ENCODE measurements around the gene SLC39A7. TPM values are rescaled to one million over a fixed set of nuclear protein-coding genes. Genes with fewer than 3 reads are reported as not detected.

SLC39A7 gene
- total RNA-seq, 1 experiment from 2014 or later: 119 TPM

GRCh38 chr6:33164176-33164575, 36.5 kb upstream of the SLC39A7 start:
- Histone ChIP-seq H3K9me3 (ENCODE audit: low read depth, low read length, poor library complexity, severe bottlenecking) (no peaks in the 10 kb centered on the region), H3K36me3 (ENCODE audit: insufficient read depth, low read length, poor library complexity, severe bottlenecking) (no peaks in the 10 kb centered on the region), H3K27me3 (replicated peaks; ENCODE audit: insufficient read depth, low read depth, low read length, poor library complexity) (no peaks in the 10 kb centered on the region), H3K4me3 (ENCODE audit: low read depth, low read length, poor library complexity, severe bottlenecking) (no peak overlapping the region), H3K27ac (ENCODE audit: low read depth, low read length, poor library complexity, severe bottlenecking) (no peak overlapping the region), H3K4me1 (ENCODE audit: insufficient read depth, low read length, poor library complexity, severe bottlenecking) (peaks cover 7% of the 10 kb centered on the region)
- POLR2A ChIA-PET (ENCODE audit: low non-redundant PET): no interaction called here
- intact Hi-C loops (cut with micrococcal nuclease; ENCODE audit: unreplicated experiment): no loop called here
- DNase-seq (ENCODE audit: low spot score): no peak
- no TSS peak for BruUV-seq (replicated peaks)
- CTCF ChIA-PET: no interaction called here
- TF ChIP-seq CTCF (conservative IDR thresholded peaks at IDR 0.05; ENCODE audit: low read depth, low read length): no peak
- no peak for TF ChIP-seq EZH2 (IDR thresholded peaks at IDR 0.05; ENCODE audit: borderline replicate concordance, low read depth, low read length, poor library complexity, severe bottlenecking)

DNA sequence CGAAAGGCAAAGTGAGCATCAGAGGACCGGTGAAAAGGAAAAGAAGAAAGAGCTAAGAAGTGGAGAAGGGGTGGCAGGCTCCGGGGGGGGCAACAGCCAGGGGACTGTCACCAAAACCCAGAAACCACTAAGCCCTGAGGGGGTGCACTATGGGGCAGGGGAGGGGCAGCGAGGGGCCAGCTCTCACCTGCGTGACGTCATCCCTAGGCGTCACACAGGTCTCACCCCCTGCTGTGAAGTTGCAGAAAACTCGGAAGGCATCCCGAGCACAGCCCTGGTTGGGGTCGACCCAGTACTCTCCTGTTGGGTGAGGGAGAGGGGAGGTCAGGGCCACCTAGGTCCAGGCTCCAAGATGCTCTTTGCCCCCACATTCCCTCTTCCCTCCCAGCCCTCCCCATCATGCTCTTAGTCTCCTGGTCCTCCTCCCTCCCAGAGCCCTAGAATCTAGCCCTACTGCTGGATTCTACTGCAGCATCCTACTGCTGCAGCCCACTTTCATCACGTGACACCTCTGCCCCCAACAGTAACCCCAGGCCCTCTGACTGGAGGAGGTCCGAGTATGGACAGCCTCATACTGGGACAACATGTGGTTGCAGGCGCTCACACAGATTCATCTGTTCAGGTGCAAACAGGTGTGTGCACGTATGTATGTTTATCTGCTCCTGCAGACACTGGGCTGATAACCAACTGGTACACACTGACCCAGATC, 35.8 kb upstream of the SLC39A7 start:
- H3K36me3 ChIP-seq (ENCODE audit: insufficient read depth, low read length, poor library complexity, severe bottlenecking): no peaks in the 10 kb centered on the region
- no peak for TF ChIP-seq EZH2 (IDR thresholded peaks at IDR 0.05; ENCODE audit: borderline replicate concordance, low read depth, low read length, poor library complexity, severe bottlenecking)
- no peak for TF ChIP-seq CTCF (conservative IDR thresholded peaks at IDR 0.05; ENCODE audit: low read depth, low read length)
- H3K9me3 ChIP-seq (ENCODE audit: low read depth, low read length, poor library complexity, severe bottlenecking): no peaks in the 10 kb centered on the region
- H3K4me3 ChIP-seq (ENCODE audit: low read depth, low read length, poor library complexity, severe bottlenecking): no peak overlapping the region
- H3K4me1 ChIP-seq (ENCODE audit: insufficient read depth, low read length, poor library complexity, severe bottlenecking): peaks cover 7% of the 10 kb centered on the region
- intact Hi-C loops (cut with micrococcal nuclease; ENCODE audit: unreplicated experiment): no loop called here
- no peak overlapping the region for H3K27ac ChIP-seq (ENCODE audit: low read depth, low read length, poor library complexity, severe bottlenecking)
- POLR2A ChIA-PET (ENCODE audit: low non-redundant PET): no interaction called here
- no TSS peak for BruUV-seq (replicated peaks)
- DNase-seq (ENCODE audit: low spot score): no peak
- no peaks in the 10 kb centered on the region for H3K27me3 ChIP-seq (replicated peaks; ENCODE audit: insufficient read depth, low read depth, low read length, poor library complexity)
- CTCF ChIA-PET: no interaction called here

GRCh38 chr6:33165581-33166258, 34.9 kb upstream of the SLC39A7 start:
- CTCF ChIA-PET: no interaction called here
- no peak for DNase-seq (ENCODE audit: low spot score)
- no peaks in the 10 kb centered on the region for H3K27me3 ChIP-seq (replicated peaks; ENCODE audit: insufficient read depth, low read depth, low read length, poor library complexity)
- POLR2A ChIA-PET (ENCODE audit: low non-redundant PET): no interaction called here
- no TSS peak for BruUV-seq (replicated peaks)
- no peaks in the 10 kb centered on the region for H3K9me3 ChIP-seq (ENCODE audit: low read depth, low read length, poor library complexity, severe bottlenecking)
- H3K4me3 ChIP-seq (ENCODE audit: low read depth, low read length, poor library complexity, severe bottlenecking): no peak overlapping the region
- no peak overlapping the region for H3K27ac ChIP-seq (ENCODE audit: low read depth, low read length, poor library complexity, severe bottlenecking)
- peaks cover 7% of the 10 kb centered on the region for H3K4me1 ChIP-seq (ENCODE audit: insufficient read depth, low read length, poor library complexity, severe bottlenecking)
- TF ChIP-seq CTCF (conservative IDR thresholded peaks at IDR 0.05; ENCODE audit: low read depth, low read length) (no peak), EZH2 (IDR thresholded peaks at IDR 0.05; ENCODE audit: borderline replicate concordance, low read depth, low read length, poor library complexity, severe bottlenecking) (no peak)
- intact Hi-C loops (cut with micrococcal nuclease; ENCODE audit: unreplicated experiment): no loop called here
- no peaks in the 10 kb centered on the region for H3K36me3 ChIP-seq (ENCODE audit: insufficient read depth, low read length, poor library complexity, severe bottlenecking)
